Measurements from ENCODE around the gene CCND1.

GRCh38 chr11:69650832-69651344, 9.9 kb downstream of the CCND1 start:
- TF ChIP-seq POLR2AphosphoS5 (IDR thresholded peaks at IDR 0.05; ENCODE audit: insufficient read depth in 1 of 2, low read depth in 1 of 2), result no peak
- TF ChIP-seq CTCF (IDR thresholded peaks at IDR 0.05), result no peak

Data from vagina (tissue), 2 donors.